KBM-7 (cell line): Measurements from ENCODE around the gene ZCCHC24.
"Not testable (repeated sequence)": the region's sequence is repeated elsewhere in the genome, so short reads cannot be mapped to it uniquely, and the experiment has no call there.

Experiments used
- DNase-seq: peaks from one replicate; pipeline ENCODE4 v3.0.0-alpha.2; 2015
- in situ Hi-C: fragments of 300-500 bp; cut with MboI; formaldehyde crosslinking; loops from 2 replicates; pipeline ENCODE4 v1.14.3; 2020; ENCODE audit warnings: low sequenced_read_pairs, low pct_unique_long_range_greater_than_20kb, mixed read lengths

The ZCCHC24 gene

GRCh38 chr10:79449181-79450146 is 4.0 kb upstream of the ZCCHC24 start:
- in situ Hi-C loops: no loop called here
- no peak for DNase-seq

- DNase-seq: no peak
Observed at GRCh38 chr10:79448732-79449049, 3.3 kb upstream of the ZCCHC24 start.

GRCh38 chr10:79447911-79448731 is 2.7 kb upstream of the ZCCHC24 start:
- in situ Hi-C loops: no loop called here

More at GRCh38 chr10:79448732-79449049, 3.3 kb upstream of the ZCCHC24 start:
- in situ Hi-C loops: no loop called here

GRCh38 chr10:79447249-79447648 is 1.8 kb upstream of the ZCCHC24 start:
- in situ Hi-C loops, DNase-seq: not testable (repeated sequence)

More at GRCh38 chr10:79447911-79448731, 2.7 kb upstream of the ZCCHC24 start:
- no peak for DNase-seq

GRCh38 chr10:79446758-79447084 is 1.3 kb upstream of the ZCCHC24 start:
- in situ Hi-C loops: no loop called here
- no peak for DNase-seq

GRCh38 chr10:79445977-79446757 is 743 bp upstream of the ZCCHC24 start:
- no peak for DNase-seq

GRCh38 chr10:79444199-79445119 is 965 bp downstream of the ZCCHC24 start:
- peak; percentile 55 for DNase-seq
- in situ Hi-C loops: no loop called here

More at GRCh38 chr10:79445977-79446757, 743 bp upstream of the ZCCHC24 start:
- in situ Hi-C loops: no loop called here

GRCh38 chr10:79443338-79444198 is 1.9 kb downstream of the ZCCHC24 start:
- DNase-seq: no peak
- in situ Hi-C loops: no loop called here

- in situ Hi-C loops: no loop called here
- no peak for DNase-seq
Observed at GRCh38 chr10:79442171-79443040, 3.0 kb downstream of the ZCCHC24 start.

- in situ Hi-C loops: no loop called here
- DNase-seq: no peak
Observed at GRCh38 chr10:79441433-79441832, 4.0 kb downstream of the ZCCHC24 start.

GRCh38 chr10:79440281-79440680 is 5.1 kb downstream of the ZCCHC24 start:
- in situ Hi-C loops: no loop called here
- no peak for DNase-seq

GRCh38 chr10:79438699-79439085 is 6.7 kb downstream of the ZCCHC24 start:
- in situ Hi-C loops: no loop called here
- no peak for DNase-seq

- no peak for DNase-seq
- in situ Hi-C loops: no loop called here
Observed at GRCh38 chr10:79438021-79438698, 7.3 kb downstream of the ZCCHC24 start.

- in situ Hi-C loops: no loop called here
- DNase-seq: no peak
Observed at GRCh38 chr10:79437111-79437814, 8.2 kb downstream of the ZCCHC24 start.

- in situ Hi-C loops: no loop called here
- no peak for DNase-seq
Observed at GRCh38 chr10:79436850-79437103, 8.6 kb downstream of the ZCCHC24 start.
